Peyer's patch (tissue), 4 donors: ENCODE results near the gene KCNMA1.

ENCODE experiments used
- CTCF ChIP-seq, 6 experiments: fragments of 450-650 bp in 4 of 6; fragments of 200-600 bp in 2 of 6; sonication (generic) in 1 of 6; IDR thresholded peaks; one replicate each; pipeline ENCODE4 v1.5.1; 2017 to 2019; ENCODE audit warnings: antibody characterized with exemption in 6 of 6, mild to moderate bottlenecking in 3 of 6, moderate library complexity in 1 of 6
- POLR2A ChIP-seq, 2 donors: fragments of 450-650 bp; IDR thresholded peaks; one replicate each; pipeline ENCODE4 v1.5.1; 2017; ENCODE audit warnings: antibody characterized with exemption in 2 of 2, mild to moderate bottlenecking in 2 of 2, moderate library complexity in 2 of 2

GRCh38 chr10:77622889-77623291 lies 14.7 kb downstream of the KCNMA1 start:
- TF ChIP-seq CTCF (IDR thresholded peaks at IDR 0.05), result no peak
- TF ChIP-seq POLR2A (IDR thresholded peaks at IDR 0.05), result no peak
